ENCODE results near the gene HMGN3. TPM values are rescaled to one million over a fixed set of nuclear protein-coding genes. Genes with fewer than 3 reads are reported as not detected.
"Not testable (repeated sequence)": the region's sequence is repeated elsewhere in the genome, so short reads cannot be mapped to it uniquely, and the experiment has no call there.

HMGN3 gene
- total and polyA plus RNA-seq, 12 donors: 81.6 to 205 (median 137) TPM

DNA sequence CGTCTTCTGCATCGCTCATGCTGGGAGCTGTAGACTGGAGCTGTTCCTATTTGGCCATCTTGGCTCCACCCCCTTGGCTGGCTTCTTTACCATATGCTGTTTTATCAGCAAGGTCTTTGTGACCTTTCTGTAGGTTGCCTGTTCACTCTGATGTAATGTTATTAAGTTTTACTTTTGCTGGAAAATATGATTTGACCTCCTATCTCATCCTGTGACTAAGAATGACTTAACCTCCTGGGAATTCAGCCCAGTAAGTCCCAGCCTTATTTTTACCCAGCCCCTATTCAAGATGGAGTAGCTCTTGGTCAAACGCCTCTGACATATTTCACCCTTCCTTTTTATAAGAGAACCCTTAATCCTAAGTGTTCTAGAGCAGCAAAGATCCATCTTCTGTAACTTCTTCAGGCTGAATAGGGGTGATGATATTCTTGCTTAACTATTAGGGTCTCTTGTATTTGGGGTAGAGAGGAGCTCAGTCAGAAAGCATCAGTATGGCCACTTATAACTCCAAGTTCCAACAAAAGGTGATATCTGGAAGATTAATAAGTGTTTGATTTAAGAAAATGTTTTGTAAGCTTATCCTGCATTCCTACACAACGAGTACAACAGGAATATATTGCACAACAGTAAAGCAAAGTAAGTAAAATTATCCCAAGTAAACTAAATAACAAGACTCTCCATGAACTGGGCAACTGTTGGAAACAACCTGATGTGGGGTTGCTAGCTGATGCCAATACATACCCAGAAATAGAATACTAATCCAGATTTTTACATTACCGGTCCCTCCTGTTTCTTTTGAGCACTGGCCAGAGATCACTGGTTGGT is 23.1 kb upstream of the HMGN3 start:
- TF ChIP-seq CTCF (IDR thresholded peaks at IDR 0.05): no peak
- Histone ChIP-seq H3K4me1 (no peaks in the 10 kb centered on the region), H3K27me3 (no peaks in the 10 kb centered on the region), H3K36me3 (no peaks in the 10 kb centered on the region), H3K4me3 (no peak overlapping the region), H3K27ac (no peak overlapping the region), H3K9me3 (peaks cover 0 to 38% (median 0%) of the 10 kb centered on the region in 11 donors)
- DNase-seq: no peak
- no peak for ATAC-seq
- intact Hi-C loops (cut with DNase I): no loop called here
- 67 to 85% methylated on average over 5 of the region's 5 CpGs for WGBS, 2 donors

DNA sequence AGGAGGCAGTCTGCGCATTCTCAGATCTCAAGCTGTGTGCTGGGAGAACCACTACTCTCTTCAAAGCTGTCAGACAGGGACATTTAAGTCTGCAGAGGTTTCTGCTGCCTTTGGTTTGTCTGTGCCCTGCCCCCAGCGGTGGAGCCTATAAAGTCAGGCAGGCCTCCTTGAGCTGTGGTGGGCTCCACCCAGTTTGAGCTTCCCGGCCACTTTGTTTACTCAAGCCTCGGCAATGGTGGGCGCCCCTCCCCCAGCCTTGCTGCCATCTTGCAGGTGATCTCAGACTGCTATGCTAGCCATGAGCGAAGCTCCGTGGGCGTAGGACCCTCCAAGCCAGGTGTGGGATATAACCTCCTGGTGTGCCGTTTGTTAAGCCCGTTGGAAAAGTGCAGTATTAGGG is 22.3 kb upstream of the HMGN3 start:
- H3K36me3 ChIP-seq; ATAC-seq; H3K4me3 ChIP-seq; H3K27me3 ChIP-seq; DNase-seq; H3K4me1 ChIP-seq; H3K27ac ChIP-seq; intact Hi-C loops (cut with DNase I): not testable (repeated sequence)
- H3K9me3 ChIP-seq: peaks cover 0 to 43% (median 0%) of the 10 kb centered on the region in 11 donors
- WGBS, 2 donors: 81 to 86% methylated on average over 10 of the region's 10 CpGs

DNA sequence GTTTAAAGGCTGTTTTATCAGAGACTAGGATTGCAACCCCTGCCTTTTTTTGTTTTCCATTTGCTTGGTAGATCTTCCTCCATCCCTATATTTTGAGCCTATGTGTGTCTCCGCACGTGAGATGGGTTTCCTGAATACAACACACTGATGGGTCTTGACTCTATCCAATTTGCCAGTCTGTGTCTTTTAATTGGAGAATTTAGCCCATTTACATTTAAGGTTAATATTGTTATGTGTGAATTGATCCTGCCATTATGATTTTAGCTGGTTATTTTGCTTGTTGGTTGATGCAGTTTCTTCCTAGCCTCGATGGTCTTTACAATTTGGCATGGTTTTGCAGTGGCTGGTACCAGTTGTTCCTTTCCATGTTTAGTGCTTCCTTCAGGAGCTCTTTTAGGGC is 20.6 kb upstream of the HMGN3 start:
- H3K4me3 ChIP-seq; H3K27me3 ChIP-seq; H3K4me1 ChIP-seq; DNase-seq; ATAC-seq; H3K27ac ChIP-seq; intact Hi-C loops (cut with DNase I); H3K36me3 ChIP-seq: not testable (repeated sequence)
- peaks cover 0 to 38% (median 0%) of the 10 kb centered on the region in 11 donors for H3K9me3 ChIP-seq
- WGBS, 2 donors: 90 to 97% methylated on average over 3 of the region's 3 CpGs

- Histone ChIP-seq H3K27me3 (no peaks in the 10 kb centered on the region), H3K27ac (no peak overlapping the region), H3K4me1 (peaks cover 0 to 12% (median 0%) of the 10 kb centered on the region in 9 donors), H3K36me3 (no peaks in the 10 kb centered on the region), H3K4me3 (no peak overlapping the region), H3K9me3 (peaks cover 0 to 13% (median 0%) of the 10 kb centered on the region in 11 donors)
- DNase-seq (no peak), ATAC-seq (no peak)
- intact Hi-C loops (cut with DNase I): no loop called here
- 74 to 86% methylated on average over 2 of the region's 2 CpGs for WGBS, 2 donors
- TF ChIP-seq CTCF (IDR thresholded peaks at IDR 0.05): peak in 2 of 9 donors; percentile 2 to 37
These were observed 16.1 kb upstream of the HMGN3 start for GRCh38 chr6:79250559-79250958.

GRCh38 chr6:79250107-79250514 is 15.6 kb upstream of the HMGN3 start:
- H3K4me1 ChIP-seq: peaks cover 0 to 12% (median 0%) of the 10 kb centered on the region in 9 donors
- no peak overlapping the region for H3K27ac ChIP-seq
- WGBS, 2 donors: 48 to 61% methylated on average over 2 of the region's 2 CpGs
- peak in 6 of 9 donors; percentile 26 to 53 (median 34) for TF ChIP-seq CTCF (IDR thresholded peaks at IDR 0.05)
- ATAC-seq (peak; percentile 34 to 79 (median 72)), DNase-seq (no peak)
- intact Hi-C loops (cut with DNase I): no loop called here
- no peaks in the 10 kb centered on the region for H3K27me3 ChIP-seq
- H3K36me3 ChIP-seq: no peaks in the 10 kb centered on the region
- no peak overlapping the region for H3K4me3 ChIP-seq
- H3K9me3 ChIP-seq: peaks cover 0 to 11% (median 0%) of the 10 kb centered on the region in 11 donors
